Smooth muscle cell (in vitro differentiated cells): ENCODE results near the gene UBE2O. TPM values are rescaled to one million over a fixed set of nuclear protein-coding genes. Genes with fewer than 3 reads are reported as not detected.

Experiments used
- DNase-seq: peaks from one replicate; lab custom pipeline; 2025; ENCODE audit not compliant: unreplicated experiment; lab: John Stamatoyannopoulos, UW
- H2AFZ ChIP-seq: fragments of 200-600 bp; sonication (generic); 2 replicates; pipeline ENCODE4 v1.6.0; 2016; ENCODE audit warnings: antibody characterized with exemption, low read depth, mild to moderate bottlenecking
- H3F3A ChIP-seq: fragments of 200-600 bp; sonication (generic); 2 replicates; pipeline ENCODE4 v1.6.0; 2017; ENCODE audit warnings: antibody characterized with exemption, low read depth
- H3K27ac ChIP-seq: fragments of 200-600 bp; sonication (generic); 2 replicates; pipeline ENCODE4 v1.5.1; 2016; ENCODE audit warnings: low read depth, mild to moderate bottlenecking
- H3K27me3 ChIP-seq: fragments of 200-600 bp; sonication (generic); 2 replicates; pipeline ENCODE4 v1.6.1; 2016; ENCODE audit warnings: low read depth, mild to moderate bottlenecking
- H3K36me3 ChIP-seq: fragments of 200-600 bp; sonication (generic); 2 replicates; pipeline ENCODE4 v1.5.1; 2016; ENCODE audit warnings: low read depth
- H3K4me1 ChIP-seq: fragments of 200-600 bp; sonication (generic); 2 replicates; pipeline ENCODE4 v1.5.1; 2016; ENCODE audit warnings: low read depth
- H3K4me2 ChIP-seq: fragments of 200-600 bp; sonication (generic); 2 replicates; pipeline ENCODE4 v1.6.0; 2016; ENCODE audit warnings: mild to moderate bottlenecking
- H3K4me3 ChIP-seq: fragments of 200-600 bp; sonication (generic); 2 replicates; pipeline ENCODE4 v1.5.1; 2016; ENCODE audit warnings: mild to moderate bottlenecking
- H3K79me2 ChIP-seq: fragments of 200-600 bp; sonication (generic); 2 replicates; pipeline ENCODE4 v1.6.0; 2016; ENCODE audit warnings: low read depth, mild to moderate bottlenecking
- H3K9ac ChIP-seq: fragments of 200-600 bp; sonication (generic); 2 replicates; pipeline ENCODE4 v1.6.0; 2016; ENCODE audit warnings: low read depth
- H3K9me3 ChIP-seq: fragments of 200-600 bp; sonication (generic); replicated peaks from 2 replicates; pipeline ENCODE4 v1.5.1; 2016; ENCODE audit warnings: low read depth
- H4K20me1 ChIP-seq: fragments of 200-600 bp; sonication (generic); 2 replicates; pipeline ENCODE4 v1.6.0; 2016; ENCODE audit warnings: low read depth
- CTCF ChIP-seq: fragments of 200-600 bp; sonication (generic); IDR thresholded peaks from 2 replicates; pipeline ENCODE4 v1.5.1; 2017; ENCODE audit warnings: borderline replicate concordance, mild to moderate bottlenecking, antibody characterized with exemption; ENCODE audit not compliant: insufficient read depth, poor library complexity, severe bottlenecking
- WGBS: methylation state at CpG from one replicate; pipeline ENCODE4 v1.1.7; 2016; ENCODE audit warnings: low lambda C conversion rate; 5-methylcytosine and 5-hydroxymethylcytosine counted together
- polyA plus RNA-seq: library from polyadenylated mRNA; unstranded; fragments of >200 nt; fragmentation: Nextera tagmentation; extraction: Ambion mirVana; gene quantifications from 2 replicates; pipeline ENCODE4 v1.2.1, GENCODE V29; 2016
- total RNA-seq: library from RNA; depleted of rRNA; stranded (reverse); fragments of >200 nt; gene quantifications from 2 replicates; pipeline ENCODE4 v1.2.3, GENCODE V29; 2014

Gene UBE2O
- total and polyA plus RNA-seq, 2 experiments from 2014 or later = 10.1 to 12.1 TPM

DNA sequence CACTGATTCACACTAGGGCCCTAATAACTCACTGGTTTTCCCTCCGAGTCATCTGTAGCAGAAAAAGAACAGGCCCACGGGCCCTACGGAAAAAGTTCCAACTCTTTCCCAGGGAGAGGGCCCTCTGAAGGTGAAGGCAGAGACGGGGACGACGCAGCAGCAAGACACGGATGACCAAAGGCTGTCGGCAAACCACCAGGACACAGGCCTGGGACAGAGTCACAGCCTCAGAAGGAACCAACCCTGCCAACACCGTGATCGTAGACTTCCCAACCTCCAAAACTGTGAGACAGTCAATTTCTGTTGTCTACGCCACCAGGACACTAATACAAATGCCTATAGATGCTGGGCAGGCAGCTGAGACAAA lies 73.7 kb downstream of the UBE2O start:
- Histone ChIP-seq H3F3A (no peaks in the 10 kb centered on the region), H3K79me2 (no peaks in the 10 kb centered on the region), H3K27me3 (no peaks in the 10 kb centered on the region), H4K20me1 (no peaks in the 10 kb centered on the region), H2AFZ (no peak overlapping the region), H3K9ac (no peak overlapping the region), H3K36me3 (no peaks in the 10 kb centered on the region), H3K27ac (no peak overlapping the region), H3K4me1 (peaks cover 13% of the 10 kb centered on the region), H3K4me3 (no peak overlapping the region), H3K9me3 (no peaks in the 10 kb centered on the region), H3K4me2 (no peak overlapping the region)
- WGBS = 76% methylated on average over 11 of the region's 11 CpGs
- no peak for TF ChIP-seq CTCF
- DNase-seq = no peak

DNA sequence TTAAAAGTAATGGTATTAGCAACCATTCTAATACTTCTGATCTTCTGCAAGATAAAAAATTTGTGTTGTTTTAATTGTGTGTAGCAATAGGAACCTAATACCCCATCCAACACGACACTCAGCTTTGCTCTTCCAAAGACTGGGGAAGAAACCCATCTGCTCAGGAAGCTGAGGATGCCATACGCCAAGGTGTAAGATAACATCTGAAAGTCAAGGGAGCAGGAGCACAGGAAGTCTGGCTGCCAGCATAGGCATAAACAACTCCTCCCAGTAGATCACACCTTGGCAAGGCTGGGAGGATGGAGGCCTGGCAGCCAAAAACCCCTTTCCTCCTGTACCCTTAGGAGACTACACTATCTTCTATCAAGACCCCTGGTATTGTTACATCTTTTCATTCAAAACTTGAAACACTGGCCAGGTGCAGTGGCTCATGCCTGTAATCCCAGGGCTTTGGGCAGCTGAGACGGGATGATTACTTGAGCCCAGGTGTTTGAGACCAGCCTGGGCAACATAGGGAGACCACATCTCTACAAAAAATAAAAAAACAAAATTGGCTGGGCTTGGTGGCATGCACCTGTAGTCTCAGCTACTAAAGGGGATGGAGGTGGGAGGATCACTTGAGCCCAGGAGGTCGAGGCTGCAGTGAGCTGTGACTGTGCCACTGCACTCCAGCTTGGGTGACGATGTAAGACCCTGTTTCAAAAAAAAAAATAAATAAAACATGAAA lies 74.2 kb downstream of the UBE2O start:
- Histone ChIP-seq H3K4me1 (peaks cover 13% of the 10 kb centered on the region), H3K9me3 (no peaks in the 10 kb centered on the region), H3K36me3 (no peaks in the 10 kb centered on the region), H3F3A (no peaks in the 10 kb centered on the region), H3K4me2 (no peak overlapping the region), H3K4me3 (no peak overlapping the region), H2AFZ (no peak overlapping the region), H3K79me2 (no peaks in the 10 kb centered on the region), H3K27me3 (no peaks in the 10 kb centered on the region), H3K9ac (no peak overlapping the region), H4K20me1 (no peaks in the 10 kb centered on the region), H3K27ac (no peak overlapping the region)
- no peak for TF ChIP-seq CTCF
- DNase-seq = no peak
- WGBS = 77% methylated on average over 5 of the region's 5 CpGs

GRCh38 chr17:76376318-76377133 lies 76.4 kb downstream of the UBE2O start:
- no peaks in the 10 kb centered on the region for H4K20me1 ChIP-seq
- H3K4me1 ChIP-seq = peaks cover under 1% of the 10 kb centered on the region
- no peak for TF ChIP-seq CTCF
- no peak overlapping the region for H3K9ac ChIP-seq
- H3K9me3 ChIP-seq = no peaks in the 10 kb centered on the region
- no peaks in the 10 kb centered on the region for H3K36me3 ChIP-seq
- no peak overlapping the region for H3K27ac ChIP-seq
- no peaks in the 10 kb centered on the region for H3F3A ChIP-seq
- no peak for DNase-seq
- no peaks in the 10 kb centered on the region for H3K27me3 ChIP-seq
- H3K4me3 ChIP-seq = no peak overlapping the region
- 86% methylated on average over 8 of the region's 8 CpGs for whole genome bisulfite sequencing
- no peaks in the 10 kb centered on the region for H3K79me2 ChIP-seq
- H2AFZ ChIP-seq = no peak overlapping the region
- no peak overlapping the region for H3K4me2 ChIP-seq
